SK-N-SH (cell line): ENCODE data around the gene ZNF496. TPM values are rescaled to one million over a fixed set of nuclear protein-coding genes. Genes with fewer than 3 reads are reported as not detected.
"Not testable (repeated sequence)": the region's sequence is repeated elsewhere in the genome, so short reads cannot be mapped to it uniquely, and the experiment has no call there.

Source experiments
- CTCF ChIA-PET: fragments of 300-600, 350-600 bp; formaldehyde crosslinking; extraction: SDS; loops from one replicate; lab custom pipeline; 2021; lab: Yijun Ruan, JAX
- POLR2A ChIA-PET: fragments of 350-600 bp; sonication (Branson Sonifier 250); formaldehyde crosslinking; extraction: SDS; loops from one replicate; lab custom pipeline; 2020; ENCODE audit warnings: antibody characterized with exemption, inconsistent platforms; lab: Yijun Ruan, JAX
- DNase-seq: peaks from one replicate; pipeline ENCODE4 v3.0.0; 2012
- H2AFZ ChIP-seq: fragments of 200-600 bp; sonication (generic); 2 replicates; pipeline ENCODE4 v1.8.1; 2016; ENCODE audit warnings: antibody characterized with exemption, mild to moderate bottlenecking, low read depth
- H3F3A ChIP-seq: fragments of 200-600 bp; sonication (generic); replicated peaks from 2 replicates; pipeline ENCODE3; 2016; ENCODE audit warnings: antibody characterized with exemption, mild to moderate bottlenecking; ENCODE audit not compliant: insufficient read depth
- H3K27ac ChIP-seq, 2 experiments: fragments of 200-500 bp in 1 of 2; fragments of 200-600 bp in 1 of 2; sonication (Bioruptor generic) in 1 of 2; sonication (generic), shearing (Covaris generic) in 1 of 2; 2 replicates each; pipeline versions ENCODE4 v1.5.1 to v1.6.1; 2014 to 2016; ENCODE audit warnings: low read depth in 2 of 2, inconsistent platforms in 1 of 2, low read length in 1 of 2, mild to moderate bottlenecking in 1 of 2, mixed read lengths in 1 of 2
- H3K27me3 ChIP-seq: fragments of 200-600 bp; sonication (generic), shearing (Covaris generic); 2 replicates; pipeline ENCODE4 v1.6.1; 2016; ENCODE audit warnings: mixed run types; ENCODE audit not compliant: insufficient read depth
- H3K36me3 ChIP-seq, 2 experiments: fragments of 200-500 bp in 1 of 2; fragments of 200-600 bp in 1 of 2; sonication (Bioruptor generic) in 1 of 2; sonication (generic) in 1 of 2; replicated peaks in 1 of 2; 2 replicates each; pipeline versions ENCODE3 to v1.5.1; 2014 to 2016; ENCODE audit warnings: low read length in 1 of 2, mild to moderate bottlenecking in 1 of 2; ENCODE audit not compliant: insufficient read depth in 2 of 2, control insufficient read depth in 1 of 2
- H3K4me1 ChIP-seq, 2 experiments: fragments of 200-500 bp in 1 of 2; fragments of 200-600 bp in 1 of 2; sonication (Bioruptor generic) in 1 of 2; sonication (generic), shearing (Covaris generic) in 1 of 2; 2 replicates each; pipeline versions ENCODE4 v1.5.1 to v1.6.1; 2014 to 2016; ENCODE audit warnings: low read depth in 1 of 2, low read length in 1 of 2, mixed run types in 1 of 2; ENCODE audit not compliant: insufficient read depth in 2 of 2, control insufficient read depth in 1 of 2
- H3K4me2 ChIP-seq: fragments of 200-600 bp; sonication (generic), shearing (Covaris generic); 2 replicates; pipeline ENCODE4 v1.6.1; 2017; ENCODE audit warnings: mixed run types
- H3K4me3 ChIP-seq, 2 experiments: fragments of 200-500 bp in 1 of 2; fragments of 200-600 bp in 1 of 2; sonication (Bioruptor generic) in 1 of 2; sonication (generic), shearing (Covaris generic) in 1 of 2; 2 replicates each; pipeline versions ENCODE4 v1.5.1 to v1.8.1; 2014 to 2016; ENCODE audit warnings: low read depth in 2 of 2, inconsistent platforms in 1 of 2, low read length in 1 of 2, mild to moderate bottlenecking in 1 of 2, mixed read lengths in 1 of 2, moderate library complexity in 1 of 2
- H3K79me2 ChIP-seq: fragments of 200-600 bp; sonication (generic); 2 replicates; pipeline ENCODE4 v1.8.1; 2017; ENCODE audit warnings: mild to moderate bottlenecking; ENCODE audit not compliant: insufficient read depth
- H3K9ac ChIP-seq: fragments of 200-600 bp; sonication (generic); 2 replicates; pipeline ENCODE4 v1.6.1; 2017; ENCODE audit warnings: mixed run types
- H3K9me2 ChIP-seq: fragments of 200-600 bp; sonication (generic); 2 replicates; pipeline ENCODE4 v1.6.1; 2017; ENCODE audit warnings: mixed run types
- H3K9me3 ChIP-seq: fragments of 200-600 bp; sonication (generic); 2 replicates; pipeline ENCODE4 v1.6.1; 2017; ENCODE audit warnings: mixed run types, mild to moderate bottlenecking, moderate library complexity
- H4K20me1 ChIP-seq: fragments of 200-600 bp; sonication (generic); 2 replicates; pipeline ENCODE4 v1.6.1; 2017; ENCODE audit warnings: mild to moderate bottlenecking, mixed run types; ENCODE audit not compliant: insufficient read depth
- CHD2 ChIP-seq: fragments of 150-350 bp; IDR thresholded peaks from 2 replicates; pipeline ENCODE4 v1.6.1; 2018; ENCODE audit warnings: low read length; ENCODE audit not compliant: partially characterized antibody
- EZH2phosphoT487 ChIP-seq: fragments of 200-600 bp; sonication (generic); IDR thresholded peaks from 2 replicates; pipeline ENCODE4 v1.6.1; 2017; ENCODE audit warnings: low read depth, mixed run types, mild to moderate bottlenecking, antibody characterized with exemption, moderate library complexity, borderline replicate concordance
- FOSL2 ChIP-seq: IDR thresholded peaks from 2 replicates; pipeline ENCODE4 v1.4.0; 2012; ENCODE audit warnings: low read depth, mild to moderate bottlenecking, moderate library complexity, borderline replicate concordance
- FOXM1 ChIP-seq: IDR thresholded peaks from 2 replicates; pipeline ENCODE4 v1.4.0; 2012; ENCODE audit warnings: low read depth, mild to moderate bottlenecking
- GABPA ChIP-seq: IDR thresholded peaks from 2 replicates; pipeline ENCODE4 v1.4.0; 2012; ENCODE audit warnings: low read depth, mild to moderate bottlenecking
- GATA2 ChIP-seq: sonication (generic); formaldehyde crosslinking; IDR thresholded peaks from 2 replicates; pipeline ENCODE4 v1.5.0; 2020; ENCODE audit warnings: mild to moderate bottlenecking, missing genetic modification reagents
- JUND ChIP-seq: IDR thresholded peaks from 2 replicates; pipeline ENCODE4 v1.4.0; 2012
- MEF2A ChIP-seq: IDR thresholded peaks from 2 replicates; pipeline ENCODE4 v1.4.0; 2012; ENCODE audit warnings: low read depth, borderline replicate concordance
- POLR2AphosphoS5 ChIP-seq: IDR thresholded peaks from 2 replicates; pipeline ENCODE4 v1.6.1; 2012; ENCODE audit warnings: low read depth, low read length
- RAD21 ChIP-seq: IDR thresholded peaks from 2 replicates; pipeline ENCODE4 v1.6.1; 2012; ENCODE audit warnings: mild to moderate bottlenecking, low read length
- RFX5 ChIP-seq: IDR thresholded peaks from 2 replicates; pipeline ENCODE4 v1.6.1; 2012; ENCODE audit warnings: mild to moderate bottlenecking, improper control_type of control experiment, low read length
- SMC3 ChIP-seq: IDR thresholded peaks from 2 replicates; pipeline ENCODE4 v1.6.1; 2012; ENCODE audit warnings: low read depth, low read length, improper control_type of control experiment
- TAF1 ChIP-seq: IDR thresholded peaks from 2 replicates; pipeline ENCODE4 v1.6.1; 2012; ENCODE audit warnings: low read depth, mild to moderate bottlenecking, low read length, moderate library complexity, borderline replicate concordance
- TCF12 ChIP-seq: IDR thresholded peaks from 2 replicates; pipeline ENCODE4 v1.4.0; 2012
- WGBS: methylation state at CpG from one replicate; pipeline ENCODE4 v1.1.6; 2017; ENCODE audit warnings: low lambda C conversion rate; 5-methylcytosine and 5-hydroxymethylcytosine counted together
- polyA plus RNA-seq, 3 experiments: library from polyadenylated mRNA; depleted of rRNA; stranded (reverse); fragments of >200 nt; gene quantifications; 2 replicates each; pipeline ENCODE4 v1.2.3, GENCODE V29; 2012
- TF ChIP-seq, protein P1 (sequence below): IDR thresholded peaks from 2 replicates; pipeline ENCODE4 v1.6.1; 2012; ENCODE audit warnings: mild to moderate bottlenecking, low read depth, low read length, moderate library complexity
- TF ChIP-seq, protein P2 (sequence below): IDR thresholded peaks from 2 replicates; pipeline ENCODE4 v1.4.0; 2012; ENCODE audit warnings: low read depth, borderline replicate concordance
- TF ChIP-seq, protein P3 (sequence below): fragments of 150-350 bp; IDR thresholded peaks from 2 replicates; pipeline ENCODE4 v1.6.1; 2016; ENCODE audit warnings: mild to moderate bottlenecking, low read depth, low read length
- TF ChIP-seq, protein P4 (sequence below): fragments of 200-600 bp; sonication (generic); IDR thresholded peaks from 2 replicates; pipeline ENCODE4 v1.6.1; 2017; ENCODE audit warnings: antibody characterized with exemption, mild to moderate bottlenecking, moderate library complexity
- TF ChIP-seq, protein P5 (sequence below): IDR thresholded peaks from 2 replicates; pipeline ENCODE4; 2012
- TF ChIP-seq, protein P6 (sequence below): IDR thresholded peaks from 2 replicates; pipeline ENCODE4 v1.4.0; 2012; ENCODE audit warnings: low read depth

ZNF496 gene
- polyA plus RNA-seq, 1 of the 3 experiments (the other 2 are of a cell fraction): 23.2 TPM

DNA sequence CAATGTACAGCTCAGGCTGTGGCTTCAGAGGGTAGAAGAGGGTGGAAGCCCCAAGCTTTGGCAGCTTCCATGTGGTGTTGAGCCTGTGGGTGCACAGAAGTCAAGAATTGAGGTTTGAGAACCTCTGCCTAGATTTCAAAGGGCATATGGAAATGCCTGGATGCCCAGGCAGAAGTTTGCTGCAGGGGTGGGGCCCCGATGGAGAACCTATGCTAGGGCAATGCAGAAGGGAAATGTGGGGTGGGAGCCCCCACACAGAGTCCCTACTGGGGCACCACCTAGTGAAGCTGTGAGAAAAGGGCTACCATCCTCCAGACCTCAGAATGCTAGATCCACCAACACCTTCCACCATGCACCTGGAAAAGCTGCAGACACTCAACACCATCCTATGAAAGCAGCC lies 34.7 kb upstream of the ZNF496 start:
- H4K20me1 ChIP-seq, H2AFZ ChIP-seq, H3K79me2 ChIP-seq, H3K4me2 ChIP-seq, H3K9ac ChIP-seq, H3K9me3 ChIP-seq, H3K27me3 ChIP-seq, H3K9me2 ChIP-seq, H3K36me3 ChIP-seq, POLR2A ChIA-PET, H3K4me1 ChIP-seq, H3F3A ChIP-seq, H3K4me3 ChIP-seq, DNase-seq, H3K27ac ChIP-seq: not testable (repeated sequence)
- CTCF ChIA-PET: interaction anchor here (0.8 kb wide), 1 partner anchor 130 kb away, joined by 3 read pairs; no protein-coding TSS in a partner anchor
- WGBS: 17% methylated on average over 1 of the region's 1 CpG

DNA sequence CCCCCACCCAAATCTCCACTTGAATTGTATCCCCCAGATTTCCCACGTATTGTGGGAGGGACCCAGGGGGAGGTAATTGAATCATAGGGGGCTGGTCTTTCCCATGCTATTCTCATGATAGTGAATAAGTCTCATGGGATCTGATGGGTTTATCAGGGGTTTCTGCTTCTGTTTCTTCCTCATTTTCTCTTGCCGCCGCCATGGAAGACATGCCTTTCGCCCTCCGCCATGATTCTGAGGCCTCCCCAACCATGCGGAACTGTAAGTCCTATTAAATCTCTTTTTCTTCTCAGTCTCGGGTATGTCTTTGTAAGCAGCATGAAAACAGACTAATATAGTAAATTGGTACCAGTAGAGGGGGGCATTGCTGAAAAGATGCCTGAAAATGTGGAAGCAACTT lies 33.4 kb upstream of the ZNF496 start:
- no peaks in the 10 kb centered on the region for H3K36me3 ChIP-seq
- CTCF ChIA-PET: interaction anchor here (1.2 to 4.5 kb wide), 2 partner anchors 8 to 10 kb away, joined by 3 to 23 read pairs; no protein-coding TSS in a partner anchor
- DNase-seq: no peak
- H3K4me2 ChIP-seq: no peak overlapping the region
- H3F3A ChIP-seq: peaks cover 4% of the 10 kb centered on the region
- no peak overlapping the region for H3K9ac ChIP-seq
- no peaks in the 10 kb centered on the region for H3K9me3 ChIP-seq
- no peak overlapping the region for H3K27ac ChIP-seq
- no peaks in the 10 kb centered on the region for H3K4me1 ChIP-seq
- TF ChIP-seq GATA2 (CRISPR knock-in tag) (no peak), FOXM1 (no peak), SMC3 (no peak), TCF12 (no peak), CHD2 (no peak), GABPA (no peak), POLR2AphosphoS5 (no peak), FOSL2 (no peak), EZH2phosphoT487 (no peak), MEF2A (no peak), RAD21 (no peak), RFX5 (no peak), TAF1 (no peak), JUND (no peak)
- TF ChIP-seq, protein P1, sequence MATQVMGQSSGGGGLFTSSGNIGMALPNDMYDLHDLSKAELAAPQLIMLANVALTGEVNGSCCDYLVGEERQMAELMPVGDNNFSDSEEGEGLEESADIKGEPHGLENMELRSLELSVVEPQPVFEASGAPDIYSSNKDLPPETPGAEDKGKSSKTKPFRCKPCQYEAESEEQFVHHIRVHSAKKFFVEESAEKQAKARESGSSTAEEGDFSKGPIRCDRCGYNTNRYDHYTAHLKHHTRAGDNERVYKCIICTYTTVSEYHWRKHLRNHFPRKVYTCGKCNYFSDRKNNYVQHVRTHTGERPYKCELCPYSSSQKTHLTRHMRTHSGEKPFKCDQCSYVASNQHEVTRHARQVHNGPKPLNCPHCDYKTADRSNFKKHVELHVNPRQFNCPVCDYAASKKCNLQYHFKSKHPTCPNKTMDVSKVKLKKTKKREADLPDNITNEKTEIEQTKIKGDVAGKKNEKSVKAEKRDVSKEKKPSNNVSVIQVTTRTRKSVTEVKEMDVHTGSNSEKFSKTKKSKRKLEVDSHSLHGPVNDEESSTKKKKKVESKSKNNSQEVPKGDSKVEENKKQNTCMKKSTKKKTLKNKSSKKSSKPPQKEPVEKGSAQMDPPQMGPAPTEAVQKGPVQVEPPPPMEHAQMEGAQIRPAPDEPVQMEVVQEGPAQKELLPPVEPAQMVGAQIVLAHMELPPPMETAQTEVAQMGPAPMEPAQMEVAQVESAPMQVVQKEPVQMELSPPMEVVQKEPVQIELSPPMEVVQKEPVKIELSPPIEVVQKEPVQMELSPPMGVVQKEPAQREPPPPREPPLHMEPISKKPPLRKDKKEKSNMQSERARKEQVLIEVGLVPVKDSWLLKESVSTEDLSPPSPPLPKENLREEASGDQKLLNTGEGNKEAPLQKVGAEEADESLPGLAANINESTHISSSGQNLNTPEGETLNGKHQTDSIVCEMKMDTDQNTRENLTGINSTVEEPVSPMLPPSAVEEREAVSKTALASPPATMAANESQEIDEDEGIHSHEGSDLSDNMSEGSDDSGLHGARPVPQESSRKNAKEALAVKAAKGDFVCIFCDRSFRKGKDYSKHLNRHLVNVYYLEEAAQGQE: no peak
- TF ChIP-seq, protein P2, sequence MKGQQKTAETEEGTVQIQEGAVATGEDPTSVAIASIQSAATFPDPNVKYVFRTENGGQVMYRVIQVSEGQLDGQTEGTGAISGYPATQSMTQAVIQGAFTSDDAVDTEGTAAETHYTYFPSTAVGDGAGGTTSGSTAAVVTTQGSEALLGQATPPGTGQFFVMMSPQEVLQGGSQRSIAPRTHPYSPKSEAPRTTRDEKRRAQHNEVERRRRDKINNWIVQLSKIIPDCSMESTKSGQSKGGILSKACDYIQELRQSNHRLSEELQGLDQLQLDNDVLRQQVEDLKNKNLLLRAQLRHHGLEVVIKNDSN: no peak
- TF ChIP-seq, protein P3, sequence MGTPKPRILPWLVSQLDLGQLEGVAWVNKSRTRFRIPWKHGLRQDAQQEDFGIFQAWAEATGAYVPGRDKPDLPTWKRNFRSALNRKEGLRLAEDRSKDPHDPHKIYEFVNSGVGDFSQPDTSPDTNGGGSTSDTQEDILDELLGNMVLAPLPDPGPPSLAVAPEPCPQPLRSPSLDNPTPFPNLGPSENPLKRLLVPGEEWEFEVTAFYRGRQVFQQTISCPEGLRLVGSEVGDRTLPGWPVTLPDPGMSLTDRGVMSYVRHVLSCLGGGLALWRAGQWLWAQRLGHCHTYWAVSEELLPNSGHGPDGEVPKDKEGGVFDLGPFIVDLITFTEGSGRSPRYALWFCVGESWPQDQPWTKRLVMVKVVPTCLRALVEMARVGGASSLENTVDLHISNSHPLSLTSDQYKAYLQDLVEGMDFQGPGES: no peak
- TF ChIP-seq, protein P4, sequence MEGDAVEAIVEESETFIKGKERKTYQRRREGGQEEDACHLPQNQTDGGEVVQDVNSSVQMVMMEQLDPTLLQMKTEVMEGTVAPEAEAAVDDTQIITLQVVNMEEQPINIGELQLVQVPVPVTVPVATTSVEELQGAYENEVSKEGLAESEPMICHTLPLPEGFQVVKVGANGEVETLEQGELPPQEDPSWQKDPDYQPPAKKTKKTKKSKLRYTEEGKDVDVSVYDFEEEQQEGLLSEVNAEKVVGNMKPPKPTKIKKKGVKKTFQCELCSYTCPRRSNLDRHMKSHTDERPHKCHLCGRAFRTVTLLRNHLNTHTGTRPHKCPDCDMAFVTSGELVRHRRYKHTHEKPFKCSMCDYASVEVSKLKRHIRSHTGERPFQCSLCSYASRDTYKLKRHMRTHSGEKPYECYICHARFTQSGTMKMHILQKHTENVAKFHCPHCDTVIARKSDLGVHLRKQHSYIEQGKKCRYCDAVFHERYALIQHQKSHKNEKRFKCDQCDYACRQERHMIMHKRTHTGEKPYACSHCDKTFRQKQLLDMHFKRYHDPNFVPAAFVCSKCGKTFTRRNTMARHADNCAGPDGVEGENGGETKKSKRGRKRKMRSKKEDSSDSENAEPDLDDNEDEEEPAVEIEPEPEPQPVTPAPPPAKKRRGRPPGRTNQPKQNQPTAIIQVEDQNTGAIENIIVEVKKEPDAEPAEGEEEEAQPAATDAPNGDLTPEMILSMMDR: no peak
- TF ChIP-seq, protein P5, sequence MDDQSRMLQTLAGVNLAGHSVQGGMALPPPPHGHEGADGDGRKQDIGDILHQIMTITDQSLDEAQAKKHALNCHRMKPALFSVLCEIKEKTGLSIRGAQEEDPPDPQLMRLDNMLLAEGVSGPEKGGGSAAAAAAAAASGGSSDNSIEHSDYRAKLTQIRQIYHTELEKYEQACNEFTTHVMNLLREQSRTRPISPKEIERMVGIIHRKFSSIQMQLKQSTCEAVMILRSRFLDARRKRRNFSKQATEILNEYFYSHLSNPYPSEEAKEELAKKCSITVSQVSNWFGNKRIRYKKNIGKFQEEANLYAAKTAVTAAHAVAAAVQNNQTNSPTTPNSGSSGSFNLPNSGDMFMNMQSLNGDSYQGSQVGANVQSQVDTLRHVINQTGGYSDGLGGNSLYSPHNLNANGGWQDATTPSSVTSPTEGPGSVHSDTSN: no peak
- TF ChIP-seq, protein P6, sequence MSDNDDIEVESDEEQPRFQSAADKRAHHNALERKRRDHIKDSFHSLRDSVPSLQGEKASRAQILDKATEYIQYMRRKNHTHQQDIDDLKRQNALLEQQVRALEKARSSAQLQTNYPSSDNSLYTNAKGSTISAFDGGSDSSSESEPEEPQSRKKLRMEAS: no peak
- 49% methylated on average over 6 of the region's 7 CpGs for WGBS
- no peak overlapping the region for H2AFZ ChIP-seq
- no peak overlapping the region for H3K4me3 ChIP-seq
- no peaks in the 10 kb centered on the region for H3K79me2 ChIP-seq
- H3K27me3 ChIP-seq: no peaks in the 10 kb centered on the region
- no peaks in the 10 kb centered on the region for H3K9me2 ChIP-seq
- POLR2A ChIA-PET: no interaction called here
- no peaks in the 10 kb centered on the region for H4K20me1 ChIP-seq
